ENCODE results near the gene SORCS2. TPM values are rescaled to one million over a fixed set of nuclear protein-coding genes. Genes with fewer than 3 reads are reported as not detected.

Gene SORCS2
- total and polyA plus RNA-seq, 12 donors = 0.67 to 15.5 (median 1.3) TPM

- WGBS, 4 donors = 80 to 91% (median 82%) methylated on average over 6 of the region's 6 CpGs
- DNase-seq = no peak
- Histone ChIP-seq H3K9me3 (replicated peaks in 1 of 3) (no peaks in the 10 kb centered on the region), H3K27me3 (no peaks in the 10 kb centered on the region), H3K4me1 (replicated peaks in 1 of 2) (no peaks in the 10 kb centered on the region), H3K4me3 (no peak overlapping the region), H3K27ac (no peak overlapping the region), H3K36me3 (replicated peaks in 1 of 2) (peaks cover 0 to 22% of the 10 kb centered on the region in 2 donors)
- TF ChIP-seq CTCF (IDR thresholded peaks at IDR 0.05) (no peak), POLR2A (IDR thresholded peaks at IDR 0.05) (no peak)
- intact Hi-C loops (cut with DNase I) = no loop called here
Measured at GRCh38 chr4:7771056-7771455, 578.7 kb downstream of the SORCS2 start.

- no peak for DNase-seq
- Histone ChIP-seq H3K4me3 (no peak overlapping the region), H3K27ac (peak overlapping the region in 1 of 5 donors; percentile 53), H3K27me3 (no peaks in the 10 kb centered on the region), H3K36me3 (replicated peaks in 1 of 2) (peaks cover 0 to 22% of the 10 kb centered on the region in 2 donors), H3K9me3 (replicated peaks in 1 of 3) (no peaks in the 10 kb centered on the region), H3K4me1 (replicated peaks in 1 of 2) (no peaks in the 10 kb centered on the region)
- TF ChIP-seq POLR2A (IDR thresholded peaks at IDR 0.05) (no peak), CTCF (IDR thresholded peaks at IDR 0.05) (no peak)
- WGBS, 4 donors = 79 to 91% (median 86%) methylated on average over 18 to 26 of the region's 26 CpGs
- intact Hi-C loops (cut with DNase I) = no loop called here
Measured at GRCh38 chr4:7771541-7772507, 579.5 kb downstream of the SORCS2 start.

DNA sequence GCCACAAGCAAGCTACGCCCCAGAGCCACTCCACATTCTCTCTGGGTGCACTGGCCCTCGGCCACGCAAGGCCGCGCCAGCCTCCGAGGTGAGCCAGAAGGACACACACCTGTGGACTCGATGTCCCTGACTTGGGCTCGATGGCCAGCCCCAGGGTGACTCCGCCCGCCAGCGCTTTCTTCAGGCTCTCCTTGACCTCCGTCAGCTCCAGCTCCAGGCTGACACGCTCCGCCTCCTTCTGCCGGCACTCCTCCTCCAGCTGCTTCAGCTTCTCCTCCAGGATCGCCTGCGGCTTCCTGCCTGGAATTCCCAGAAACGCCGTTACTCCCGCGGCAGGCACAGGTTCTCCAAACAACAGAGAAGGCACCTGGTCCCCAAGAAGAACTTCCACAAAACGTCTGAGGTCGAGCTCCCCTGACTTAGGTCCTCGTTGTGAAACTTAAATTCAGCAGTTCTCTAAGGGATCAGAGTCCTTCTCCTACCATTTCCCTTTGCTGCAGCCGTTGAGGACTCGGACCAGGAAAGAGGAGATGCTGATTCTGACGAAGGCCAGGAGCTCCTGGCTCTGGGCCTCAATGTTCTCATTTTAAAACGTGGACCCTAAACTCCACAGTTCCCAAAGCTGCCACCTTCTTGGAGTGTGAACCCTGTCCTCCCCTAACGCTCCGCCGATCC lies 580.5 kb downstream of the SORCS2 start:
- TF ChIP-seq CTCF (IDR thresholded peaks at IDR 0.05) (no peak), POLR2A (IDR thresholded peaks at IDR 0.05) (no peak)
- H3K36me3 ChIP-seq (replicated peaks in 1 of 2) = peaks cover 0 to 29% of the 10 kb centered on the region in 2 donors
- no peaks in the 10 kb centered on the region for H3K9me3 ChIP-seq (replicated peaks in 1 of 3)
- no peaks in the 10 kb centered on the region for H3K27me3 ChIP-seq
- WGBS, 4 donors = 61 to 70% (median 67%) methylated on average over 24 to 31 of the region's 31 CpGs
- H3K27ac ChIP-seq = peak overlapping the region in 1 of 5 donors; percentile 53
- intact Hi-C loops (cut with DNase I) = no loop called here
- H3K4me1 ChIP-seq (replicated peaks in 1 of 2) = no peaks in the 10 kb centered on the region
- DNase-seq = peak in 6 of 7 donors; percentile 34 to 69 (median 46)
- H3K4me3 ChIP-seq = no peak overlapping the region
